ENCODE results near the gene ADCY5.
"Not testable (repeated sequence)": the region's sequence is repeated elsewhere in the genome, so short reads cannot be mapped to it uniquely, and the experiment has no call there.

Gene ADCY5

DNA sequence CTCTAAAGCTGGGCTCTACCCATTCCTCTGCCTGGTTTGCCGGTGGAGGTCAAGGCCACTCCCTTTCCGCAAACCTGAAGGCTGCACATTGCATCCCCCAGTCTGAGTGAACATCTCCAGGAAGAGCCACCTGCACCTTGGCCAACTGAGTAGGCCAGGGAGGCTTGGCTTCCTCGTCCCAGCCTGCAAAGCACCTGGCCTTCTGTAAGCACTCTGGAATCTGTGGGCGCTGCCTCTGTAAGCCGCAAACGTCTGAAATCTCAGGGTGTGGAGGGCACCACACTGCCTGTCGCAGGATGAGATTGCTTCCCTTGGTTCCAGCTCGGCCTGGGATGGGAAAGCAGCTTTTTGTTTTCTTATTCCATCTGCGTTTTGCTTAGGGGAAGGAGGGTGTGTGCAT lies 165.8 kb downstream of the ADCY5 start:
- DNase-seq, result no peak

DNA sequence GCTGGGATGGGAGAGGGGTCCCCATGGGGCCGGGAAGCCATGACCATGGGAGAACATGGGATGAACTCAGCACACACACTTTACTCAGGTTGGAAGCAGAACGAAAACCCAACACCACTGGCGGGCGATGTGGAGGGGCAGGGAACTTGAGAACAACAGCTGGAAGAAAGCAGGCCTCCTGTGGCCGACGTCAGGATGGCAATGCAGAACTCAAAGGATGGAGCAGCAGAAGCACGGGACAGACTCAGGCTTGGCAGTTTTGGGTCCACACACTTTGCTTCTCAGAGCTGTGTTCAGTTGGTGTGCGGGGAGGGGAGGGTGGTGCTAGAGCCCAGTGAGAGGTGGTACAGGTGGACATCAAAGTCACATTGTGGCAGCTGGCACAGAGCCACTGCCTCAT lies 166.4 kb downstream of the ADCY5 start:
- DNase-seq, result no peak

DNA sequence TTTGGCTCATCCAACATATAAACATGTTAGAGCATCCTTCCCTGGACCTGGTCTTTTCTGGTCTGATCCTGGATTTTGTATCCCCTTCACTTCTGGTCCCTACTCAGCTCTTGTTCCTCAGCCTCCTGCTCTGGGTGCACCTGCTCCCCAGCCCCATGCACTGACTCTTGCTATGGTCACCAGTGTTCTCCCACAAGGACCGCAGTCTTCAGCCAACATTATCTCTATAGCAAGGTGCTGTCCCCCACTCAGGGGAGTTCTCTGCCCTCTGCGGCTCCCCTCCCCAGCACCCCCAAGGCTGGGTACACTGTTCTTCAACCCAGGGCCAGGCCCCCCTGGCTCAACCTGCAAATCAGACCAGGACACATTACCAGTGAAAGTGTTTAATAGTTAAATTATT lies 167.0 kb downstream of the ADCY5 start:
- no peak for DNase-seq

DNA sequence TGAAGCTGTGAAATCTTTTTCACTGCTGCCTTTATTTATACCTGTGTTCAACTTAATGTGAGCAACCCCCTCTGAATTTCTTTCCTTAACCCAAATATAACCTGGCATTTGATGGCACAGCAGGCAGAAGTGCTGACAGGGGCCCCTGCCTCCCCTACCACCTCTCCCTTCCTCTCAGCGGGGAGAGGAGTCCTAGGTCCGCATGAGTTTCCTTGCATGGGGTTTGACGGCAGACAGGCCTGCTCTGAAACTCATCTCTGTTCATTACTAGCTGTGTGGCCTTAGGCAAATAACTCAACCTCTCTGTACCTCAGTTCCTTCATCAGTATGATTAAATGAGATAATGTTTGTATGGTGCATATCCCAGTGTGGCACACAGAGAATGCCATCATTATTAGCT lies 167.5 kb downstream of the ADCY5 start:
- DNase-seq, result no peak

DNA sequence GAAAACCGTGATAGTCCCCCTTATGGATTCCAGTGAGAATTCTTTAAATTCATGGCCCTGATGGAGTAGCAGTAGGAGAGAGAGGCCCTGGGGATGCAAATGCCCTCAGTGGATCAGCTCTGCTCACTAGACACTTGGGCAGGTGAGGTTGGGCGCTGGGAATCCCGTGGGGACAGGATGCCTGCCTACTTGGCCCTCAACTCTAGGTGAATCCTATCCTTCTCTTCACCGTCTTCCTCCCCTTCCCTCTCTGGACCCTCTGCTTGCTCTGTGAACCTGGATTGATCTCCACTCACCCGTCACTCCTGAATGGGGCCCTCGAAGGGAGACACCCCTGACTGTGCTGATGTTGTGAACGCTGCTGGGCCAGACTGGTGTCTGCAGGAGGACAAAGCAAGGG lies 169.8 kb downstream of the ADCY5 start:
- no peak for DNase-seq

DNA sequence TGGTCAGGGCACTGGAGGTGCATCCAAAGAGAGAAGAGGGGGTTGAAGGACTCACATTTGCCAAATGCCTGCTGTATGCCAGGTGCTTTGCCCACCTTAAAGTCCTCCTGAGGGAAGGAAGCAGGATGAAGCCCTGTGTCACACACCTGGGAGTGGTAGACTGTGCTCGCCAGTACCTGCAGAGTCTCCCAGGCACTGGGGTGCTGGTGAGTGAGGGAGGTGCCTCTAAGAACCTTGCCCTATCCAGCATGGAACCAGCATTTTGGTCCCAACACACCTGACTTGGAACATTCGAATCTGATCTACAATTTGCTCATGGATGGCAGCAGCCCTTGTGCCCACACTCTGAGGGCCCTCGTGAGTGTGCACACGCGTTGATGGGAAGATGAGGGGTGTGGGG lies 170.4 kb downstream of the ADCY5 start:
- no peak for DNase-seq

DNA sequence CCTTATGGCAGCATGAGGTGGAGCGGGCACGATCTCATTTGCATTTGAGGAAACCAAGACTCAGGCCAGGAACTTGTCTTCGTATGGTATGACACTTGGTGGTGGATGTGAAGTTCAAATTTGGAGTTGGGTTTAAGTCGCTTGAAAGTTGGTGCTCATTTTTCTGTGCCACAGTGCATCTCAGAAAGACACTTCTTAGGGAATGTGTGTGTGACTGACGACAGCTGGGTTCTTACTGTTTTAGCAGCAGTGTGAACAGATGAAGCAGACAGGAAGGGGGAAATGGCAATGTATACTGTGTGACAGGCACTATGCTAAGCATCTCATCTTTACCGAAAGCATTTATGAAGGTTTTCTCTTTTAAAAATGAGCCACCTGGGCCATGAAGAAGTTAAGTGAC lies 171.8 kb downstream of the ADCY5 start:
- no peak for DNase-seq

DNA sequence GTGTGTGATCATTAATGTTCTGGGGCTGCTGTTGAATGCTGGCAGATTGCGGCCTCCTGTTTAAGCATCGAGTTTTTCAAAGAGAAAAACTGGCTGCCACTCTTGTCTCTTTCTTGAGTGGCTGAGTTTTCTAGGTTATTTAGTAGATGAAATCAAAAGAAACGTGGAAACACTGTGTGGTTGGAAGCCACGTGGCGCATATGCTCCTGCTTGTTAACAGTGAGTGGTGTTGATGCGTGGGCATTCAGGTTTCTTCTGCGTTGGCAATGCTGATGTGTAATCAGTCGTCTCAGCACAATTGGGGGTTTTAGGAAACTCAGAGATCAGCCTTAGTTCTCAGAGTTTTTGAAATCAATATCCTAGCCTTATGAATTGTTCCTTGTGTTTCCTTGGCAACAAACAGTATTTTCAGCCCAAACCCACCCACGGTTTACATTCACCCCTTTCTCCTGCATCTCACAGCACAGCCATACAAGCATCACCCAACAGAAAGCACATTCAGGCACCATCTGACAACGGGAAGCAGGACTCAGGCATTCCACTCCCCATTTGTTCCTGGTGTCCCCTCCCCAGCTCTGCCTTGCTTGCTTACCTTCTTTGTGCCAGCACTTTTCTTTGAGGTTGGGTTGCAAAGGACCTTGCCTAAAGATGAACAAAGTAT lies 172.4 kb downstream of the ADCY5 start:
- no peak for DNase-seq

DNA sequence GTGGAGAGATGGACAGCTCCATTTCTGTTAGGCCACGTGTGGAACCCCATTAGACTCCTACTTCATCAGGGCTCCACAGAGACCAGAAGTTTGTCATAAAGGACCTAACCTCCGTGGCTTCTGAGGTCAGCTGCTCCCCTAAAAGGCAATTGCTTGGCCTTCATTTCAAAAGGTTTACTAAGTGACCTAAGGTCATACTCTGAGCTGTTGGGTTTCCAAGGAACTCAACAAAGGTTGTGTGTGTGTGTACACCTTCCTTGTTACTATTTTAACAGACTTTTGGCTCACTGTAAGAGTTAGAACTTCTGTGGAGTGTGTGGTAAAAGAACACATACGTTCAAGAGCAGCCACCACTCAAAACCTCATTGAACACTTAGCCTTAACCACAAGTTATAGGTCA lies 173.2 kb downstream of the ADCY5 start:
- no peak for DNase-seq

DNA sequence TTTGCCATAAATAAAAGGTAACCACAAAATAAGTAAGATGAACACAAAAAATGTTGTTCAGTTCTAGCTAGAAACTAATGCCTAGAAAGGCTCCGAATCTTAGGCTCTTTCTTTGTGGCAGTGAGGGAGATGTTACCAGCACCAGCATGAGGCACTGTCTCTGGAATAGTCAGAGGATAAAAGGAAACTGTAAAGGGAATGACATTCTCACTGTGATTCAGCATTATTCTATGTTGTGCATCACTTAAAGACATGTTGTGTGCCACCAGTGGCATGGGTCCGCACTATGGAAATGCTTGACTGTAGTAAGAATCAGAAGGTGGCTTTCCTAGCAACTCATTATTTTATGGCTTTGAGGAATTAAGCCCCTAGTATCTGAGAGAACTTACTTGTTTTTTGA lies 176.3 kb downstream of the ADCY5 start:
- no peak for DNase-seq

DNA sequence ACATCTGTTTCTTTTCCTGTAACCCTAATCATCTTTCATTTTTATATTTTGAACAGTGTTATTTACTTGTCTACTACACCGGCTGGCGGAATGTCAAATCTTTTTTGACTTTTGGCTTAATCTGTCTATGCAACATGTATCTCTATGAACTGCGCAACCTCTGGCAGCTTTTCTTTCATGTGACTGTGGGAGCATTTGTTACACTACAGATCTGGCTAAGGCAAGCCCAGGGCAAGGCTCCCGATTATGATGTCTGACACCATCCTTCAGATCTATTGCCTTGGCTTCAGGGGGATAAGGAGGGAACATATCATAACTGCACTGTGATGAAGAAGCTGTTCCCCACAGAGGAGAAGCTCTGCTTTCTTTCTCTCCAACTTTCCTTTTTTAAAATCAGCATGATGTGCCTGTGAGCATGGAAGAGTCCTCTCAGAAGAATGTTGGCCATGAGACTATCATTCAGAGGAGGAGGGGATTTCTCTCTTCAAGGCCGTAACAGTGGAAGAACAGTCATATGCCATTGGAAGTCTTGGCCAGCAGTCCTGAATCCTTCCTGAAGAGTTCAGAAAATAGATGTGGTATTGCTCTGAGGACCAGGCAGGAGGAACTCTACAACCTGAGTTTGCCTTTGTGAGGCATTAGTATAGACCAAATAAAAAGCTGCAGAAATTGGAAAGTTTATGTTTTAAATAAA lies 177.3 kb downstream of the ADCY5 start:
- no peak for DNase-seq

DNA sequence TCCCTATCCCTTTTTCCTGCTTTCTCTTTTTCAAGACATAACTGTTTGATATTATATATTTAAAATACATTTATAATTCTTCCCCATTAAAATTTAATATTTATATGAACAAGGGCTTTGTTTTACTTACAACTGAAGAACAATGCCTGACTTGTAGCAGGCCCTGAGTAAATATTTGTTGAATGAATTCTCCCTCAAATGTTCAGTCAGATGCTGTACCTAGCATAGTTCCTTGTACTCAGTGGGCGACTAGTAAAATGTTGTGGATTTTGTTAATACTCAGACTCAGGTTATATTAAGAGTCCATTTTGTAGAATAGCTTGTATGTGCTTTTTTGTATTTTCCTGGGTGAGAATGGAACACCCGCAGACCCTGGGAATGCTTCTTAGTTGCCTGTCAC lies 178.1 kb downstream of the ADCY5 start:
- DNase-seq, result no peak

DNA sequence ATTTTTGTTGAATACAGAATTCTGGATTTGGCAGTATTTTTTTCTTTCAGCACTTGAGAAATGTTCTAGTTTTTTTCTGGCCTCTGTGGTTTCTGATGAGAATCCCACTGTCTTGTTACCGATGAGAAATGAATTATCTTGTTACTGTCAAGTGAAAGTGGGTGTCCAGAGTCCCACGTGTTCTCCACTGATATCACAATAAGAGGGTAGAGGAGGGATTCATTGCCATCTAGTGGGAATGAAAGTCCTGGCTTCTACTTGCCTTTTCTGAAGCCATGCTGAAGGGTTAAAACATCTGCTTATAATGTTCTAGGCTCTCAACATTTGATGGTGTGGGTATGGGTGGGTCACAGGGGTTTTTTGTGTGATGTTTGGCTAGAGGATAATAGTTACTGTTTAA lies 181.1 kb downstream of the ADCY5 start:
- DNase-seq, result no peak

DNA sequence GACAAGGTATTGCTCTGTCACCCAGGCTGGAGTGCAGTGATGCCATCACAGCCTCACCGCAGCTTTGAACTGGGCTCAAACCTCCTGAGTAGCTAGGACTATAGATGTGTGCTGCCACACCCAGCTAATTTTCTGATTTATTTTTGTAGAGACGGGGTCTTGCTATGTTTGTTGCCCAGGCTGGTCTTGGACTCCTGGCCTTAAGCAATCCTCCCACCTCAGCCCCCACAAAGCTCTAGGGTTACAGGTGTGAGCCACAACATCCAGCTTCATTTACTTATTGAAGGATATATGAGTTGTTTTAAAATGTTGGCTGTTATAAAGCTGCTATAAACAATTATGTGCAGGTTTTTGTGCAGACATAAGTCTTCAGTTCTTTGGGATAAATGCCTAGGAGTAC lies 184.9 kb downstream of the ADCY5 start:
- no peak for DNase-seq

DNA sequence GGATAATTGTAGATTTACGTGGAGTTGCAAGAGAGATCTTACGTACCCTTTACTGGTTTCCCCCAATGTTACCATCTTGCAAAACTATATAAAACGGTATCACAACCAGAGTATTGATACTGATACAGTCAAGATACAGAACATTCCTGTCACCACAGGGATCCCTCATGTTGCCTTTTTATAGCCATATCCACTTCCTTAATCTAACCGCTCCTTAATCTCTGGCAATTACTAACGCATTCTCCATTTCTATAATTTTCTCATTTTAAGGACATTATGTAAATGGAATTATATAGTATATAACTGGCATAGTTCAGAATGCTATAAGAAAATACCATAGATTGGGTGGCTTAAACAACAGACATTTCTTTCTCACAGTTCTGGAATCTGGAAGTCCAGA lies 186.0 kb downstream of the ADCY5 start:
- DNase-seq, result no peak

DNA sequence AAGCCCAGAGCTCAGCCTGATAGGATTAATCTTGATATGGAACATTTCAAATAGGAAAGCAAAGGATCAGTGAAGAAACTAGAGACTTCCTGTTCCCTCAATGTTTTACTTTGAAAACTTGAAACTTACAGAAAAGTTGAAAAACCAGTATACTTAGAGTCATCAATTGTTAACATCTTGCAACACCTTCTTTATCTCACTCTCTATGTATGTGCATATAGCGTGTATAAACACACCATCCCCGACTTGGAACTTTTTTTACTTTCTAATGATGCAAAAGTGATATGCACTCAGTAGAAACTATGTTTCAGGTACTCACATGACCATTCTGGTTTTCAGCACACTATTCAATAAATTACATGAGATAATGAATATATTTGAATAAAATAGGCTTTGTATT lies 186.7 kb downstream of the ADCY5 start:
- no peak for DNase-seq

DNA sequence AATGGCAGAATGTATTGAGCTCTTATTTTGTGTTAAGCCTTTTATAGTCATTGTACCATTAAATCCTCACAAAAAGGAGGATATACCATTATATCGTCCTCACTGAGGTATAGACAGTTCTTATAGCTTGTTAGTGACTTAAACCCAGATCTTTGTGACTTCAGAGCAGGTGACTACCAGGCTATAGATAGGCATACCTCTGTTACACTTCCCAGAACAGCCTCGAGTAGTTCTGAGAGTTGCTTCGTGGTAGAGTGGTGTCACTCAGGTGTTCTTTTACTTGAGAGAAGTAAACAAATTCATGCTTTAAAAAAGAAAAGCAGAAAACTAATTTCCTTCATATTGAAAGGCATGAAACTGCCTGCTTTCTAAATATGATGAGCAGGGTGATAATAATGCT lies 187.2 kb downstream of the ADCY5 start:
- no peak for DNase-seq

DNA sequence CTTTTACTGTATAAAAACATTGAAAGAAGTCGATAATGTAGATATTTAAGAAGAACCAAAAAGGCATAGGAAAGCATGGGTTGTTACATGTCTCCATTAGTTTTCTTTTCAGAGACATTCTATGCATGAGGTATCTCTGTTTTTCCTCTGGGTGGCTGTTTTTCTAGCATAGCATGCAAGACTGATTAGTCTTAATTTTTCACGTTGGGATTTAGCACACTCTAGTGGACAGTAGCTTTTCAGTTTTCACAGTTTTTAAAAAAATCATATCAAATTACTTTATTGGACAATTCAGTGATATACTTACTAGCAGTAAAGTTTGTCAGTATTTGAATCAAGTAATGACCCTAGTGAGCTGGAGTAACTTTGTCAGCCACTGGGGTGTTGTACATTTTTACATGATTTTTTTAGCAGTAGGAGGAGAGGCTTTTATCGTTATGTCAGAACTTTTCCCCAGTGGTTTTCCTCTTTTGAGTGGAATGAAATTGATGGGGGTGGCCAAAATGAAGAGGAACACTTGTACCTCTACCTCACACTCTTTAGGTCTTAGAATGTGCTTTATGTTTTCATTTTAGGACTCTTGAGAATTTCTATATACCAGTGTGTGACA lies 190.0 kb downstream of the ADCY5 start:
- DNase-seq, result peak; percentile 80 to 82

DNA sequence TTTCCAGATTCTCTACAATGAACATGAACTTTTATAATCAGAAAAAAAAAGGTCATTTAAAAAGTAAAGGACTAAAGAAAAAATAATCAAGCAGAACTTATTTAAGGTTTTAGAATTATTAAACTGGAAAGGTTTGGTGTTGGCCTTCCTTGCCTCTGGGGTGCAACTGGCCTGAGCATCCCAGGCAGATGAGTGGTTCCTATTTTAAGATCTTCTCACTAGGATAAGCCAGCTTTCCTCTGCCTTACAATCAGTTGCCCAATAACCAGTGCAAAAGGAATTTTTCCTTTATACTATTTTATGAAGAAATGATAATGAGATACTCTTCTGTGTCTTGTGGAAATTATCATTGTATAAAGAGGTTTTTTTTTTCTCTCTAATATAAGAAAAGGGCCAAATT lies 190.5 kb downstream of the ADCY5 start:
- DNase-seq, result no peak

DNA sequence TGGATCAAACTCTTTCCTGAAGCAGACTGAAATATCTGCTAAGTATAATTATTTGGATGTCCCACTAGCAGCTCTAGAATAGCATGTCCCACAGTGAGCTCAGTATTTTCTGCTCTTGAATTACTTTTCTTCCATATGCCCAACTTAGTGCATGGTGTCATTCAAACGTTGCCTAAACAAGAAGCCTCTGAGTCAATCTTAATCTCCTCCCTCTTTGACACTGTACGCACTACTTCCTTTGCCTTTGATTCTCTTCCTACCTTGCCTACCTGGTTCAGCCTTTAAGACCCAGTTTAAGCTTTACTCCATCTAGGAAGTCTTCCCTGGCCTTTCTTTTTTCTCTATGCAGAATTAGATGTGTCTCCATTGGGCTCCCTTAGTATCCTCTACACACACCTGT lies 192.6 kb downstream of the ADCY5 start:
- DNase-seq, result no peak

DNA sequence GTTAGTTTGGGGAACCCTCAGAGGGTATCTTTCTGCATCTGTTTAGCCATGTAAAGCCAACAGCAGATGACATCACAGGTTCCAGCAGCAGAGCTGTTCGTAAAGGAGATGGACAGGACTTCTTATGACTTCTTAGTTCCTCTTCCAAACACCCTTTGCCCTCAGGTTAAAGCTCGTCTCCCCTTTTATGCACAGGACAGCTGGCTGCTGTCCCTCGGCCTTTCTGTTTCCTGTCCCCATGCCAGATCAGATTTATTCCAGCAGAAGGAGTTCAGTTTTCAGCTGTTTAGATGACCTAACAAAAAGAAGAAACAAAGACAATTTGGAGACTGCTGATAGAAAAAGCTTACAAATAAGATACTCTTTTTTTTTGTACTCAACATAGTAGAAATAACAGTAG lies 202.0 kb downstream of the ADCY5 start:
- DNase-seq, result no peak

DNA sequence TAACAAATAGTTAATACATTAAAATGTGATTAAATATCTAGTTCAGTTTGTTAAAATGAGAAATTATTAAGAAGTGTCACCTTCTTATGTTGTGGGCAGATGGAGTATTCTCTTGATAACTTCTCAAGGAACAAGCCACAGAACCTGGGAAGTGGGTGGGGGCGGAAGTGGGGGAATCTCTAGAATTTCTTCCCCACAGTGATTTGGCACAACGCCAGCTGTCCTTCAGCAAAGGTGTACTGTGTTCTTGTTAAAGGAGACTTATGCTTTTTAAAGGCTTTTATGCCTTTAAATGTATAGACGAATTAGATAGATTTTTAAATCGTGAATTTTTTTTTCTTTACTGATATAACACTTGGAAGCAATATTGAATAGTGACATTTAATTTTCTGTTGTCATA lies 204.8 kb downstream of the ADCY5 start:
- DNase-seq, result no peak

DNA sequence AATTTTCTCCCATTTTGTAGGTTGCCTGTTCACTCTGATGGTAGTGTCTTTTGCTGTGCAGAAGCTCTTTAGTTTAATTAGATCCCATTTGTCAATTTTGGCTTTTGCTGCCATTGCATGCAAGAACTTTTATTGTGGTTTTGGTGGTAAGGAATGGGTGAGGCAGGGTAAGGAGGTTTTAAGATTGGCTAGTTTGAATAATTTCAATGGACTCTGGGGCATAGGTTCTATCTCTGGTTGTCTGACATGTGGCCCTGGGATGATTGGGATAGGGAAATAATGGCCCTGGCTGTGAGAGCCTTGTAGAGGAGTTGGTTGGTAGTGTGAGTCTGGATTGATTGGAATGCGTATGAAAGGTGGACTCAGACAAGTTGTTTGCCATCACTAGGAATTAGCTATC lies 209.1 kb downstream of the ADCY5 start:
- no peak for DNase-seq

DNA sequence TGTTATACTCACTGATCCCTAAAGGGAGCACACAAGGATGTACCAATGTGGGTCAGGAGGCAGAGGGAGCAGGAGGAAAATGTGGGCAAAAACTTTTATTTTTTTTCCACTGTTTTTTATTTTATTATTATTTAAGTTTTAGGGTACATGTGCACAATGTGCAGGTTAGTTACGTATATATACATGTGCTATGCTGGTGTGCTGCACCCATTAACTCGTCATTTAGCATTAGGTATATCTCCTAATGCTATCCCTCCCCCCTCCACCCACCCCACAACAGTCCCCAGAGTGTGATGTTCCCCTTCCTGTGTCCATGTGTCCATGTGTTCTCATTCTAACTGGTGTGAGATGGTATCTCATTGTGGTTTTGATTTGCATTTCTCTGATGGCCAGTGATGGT lies 209.7 kb downstream of the ADCY5 start:
- not testable (repeated sequence) for DNase-seq

DNA sequence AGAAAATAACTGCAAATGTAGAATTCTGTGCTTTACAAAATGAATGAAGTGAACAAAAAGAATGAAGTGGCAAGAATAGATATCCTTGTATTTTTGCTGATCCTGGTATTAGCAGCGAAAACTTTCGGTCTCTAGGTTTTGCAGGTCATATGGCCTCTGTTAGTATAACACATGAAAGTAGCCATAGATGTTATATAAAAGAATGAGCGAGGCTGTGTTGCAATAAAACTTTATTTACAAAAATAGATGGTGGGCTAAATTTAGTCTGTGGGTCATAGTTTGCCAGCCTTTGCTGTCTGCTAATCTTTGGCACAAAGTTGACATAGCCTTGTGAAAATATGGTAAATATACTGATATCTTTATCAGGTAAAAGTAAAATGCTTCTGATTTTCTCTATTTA lies 212.0 kb downstream of the ADCY5 start:
- no peak for DNase-seq

Data from NCI-H2081 (cell line).